Mucosa of gallbladder (tissue), 1 donor: ENCODE results near the gene GOLGA6B. TPM values are rescaled to one million over a fixed set of nuclear protein-coding genes. Genes with fewer than 3 reads are reported as not detected.
A peak's percentile ranks its signal among the peaks of the same experiment; 100 is the strongest.
"Not testable (repeated sequence)": the region's sequence is repeated elsewhere in the genome, so short reads cannot be mapped to it uniquely, and the experiment has no call there.

ENCODE experiments used
- DNase-seq: peaks from one replicate; pipeline ENCODE4 v3.0.0-alpha.2; 2020; ENCODE audit warnings: low spot score
- total RNA-seq: library from RNA; stranded (reverse); gene quantifications from one replicate; pipeline ENCODE4 v1.2.1, GENCODE V29; 2021
- donor health status: DM: no; HTN: no; CAD: no.

The GOLGA6B gene
- total RNA-seq = not detected

- DNase-seq = not testable (repeated sequence)
These were observed at the start of gene GOLGA6B for GRCh38 chr15:72654397-72654796. Gene GOLGA6B (plus strand): TSS chr15:72654697. CDS start chr15:72654738, 41 bp downstream.

GRCh38 chr15:72604794-72605193, 49.7 kb upstream of the GOLGA6B start:
- no peak for DNase-seq

- DNase-seq = not testable (repeated sequence)
These were observed 46.4 kb upstream of the GOLGA6B start for GRCh38 chr15:72608084-72608483.

- DNase-seq = no peak
These were observed 44.6 kb upstream of the GOLGA6B start for GRCh38 chr15:72609862-72610261.

- DNase-seq = not testable (repeated sequence)
These were observed 42.2 kb upstream of the GOLGA6B start for GRCh38 chr15:72612324-72612723.

- DNase-seq = no peak
These were observed 39.5 kb upstream of the GOLGA6B start for GRCh38 chr15:72614810-72615532.

GRCh38 chr15:72615533-72616233, 38.8 kb upstream of the GOLGA6B start:
- not testable (repeated sequence) for DNase-seq

GRCh38 chr15:72616491-72617210, 37.8 kb upstream of the GOLGA6B start:
- DNase-seq = no peak

GRCh38 chr15:72623854-72624253, 30.6 kb upstream of the GOLGA6B start:
- not testable (repeated sequence) for DNase-seq

- not testable (repeated sequence) for DNase-seq
These were observed 28.3 kb upstream of the GOLGA6B start for GRCh38 chr15:72626153-72626552.

- DNase-seq = not testable (repeated sequence)
These were observed 26.0 kb upstream of the GOLGA6B start for GRCh38 chr15:72628249-72629067.

GRCh38 chr15:72629068-72629570, 25.4 kb upstream of the GOLGA6B start:
- not testable (repeated sequence) for DNase-seq

- DNase-seq = peak; percentile 77
These were observed 17.8 kb upstream of the GOLGA6B start for GRCh38 chr15:72636519-72637282.

GRCh38 chr15:72639759-72640483, 14.6 kb upstream of the GOLGA6B start:
- DNase-seq = not testable (repeated sequence)

GRCh38 chr15:72642271-72642670, 12.2 kb upstream of the GOLGA6B start:
- not testable (repeated sequence) for DNase-seq

GRCh38 chr15:72648631-72649253, 5.8 kb upstream of the GOLGA6B start:
- DNase-seq = not testable (repeated sequence)

- DNase-seq = not testable (repeated sequence)
These were observed 1.5 kb downstream of the GOLGA6B start for GRCh38 chr15:72656014-72656413.

GRCh38 chr15:72661081-72661480, 6.6 kb downstream of the GOLGA6B start:
- DNase-seq = not testable (repeated sequence)

- DNase-seq = not testable (repeated sequence)
These were observed 9.4 kb downstream of the GOLGA6B start for GRCh38 chr15:72663931-72664330.
